Measurements from ENCODE around the gene UBXN6.

- TF ChIP-seq CTCF (IDR thresholded peaks at IDR 0.05) = no peak
- TF ChIP-seq POLR2A (IDR thresholded peaks at IDR 0.05) = no peak
These were observed 14.8 kb downstream of the UBXN6 start for GRCh38 chr19:4442819-4443146.
